T-helper 1 cell (primary cell): ENCODE measurements around the gene RASSF3.
"Not testable (repeated sequence)": the region's sequence is repeated elsewhere in the genome, so short reads cannot be mapped to it uniquely, and the experiment has no call there.

Experiments
- DNase-seq, 5 donors: peaks; one replicate each; pipeline ENCODE4 v3.0.0-alpha.2; 2012 to 2020

Gene RASSF3

DNA sequence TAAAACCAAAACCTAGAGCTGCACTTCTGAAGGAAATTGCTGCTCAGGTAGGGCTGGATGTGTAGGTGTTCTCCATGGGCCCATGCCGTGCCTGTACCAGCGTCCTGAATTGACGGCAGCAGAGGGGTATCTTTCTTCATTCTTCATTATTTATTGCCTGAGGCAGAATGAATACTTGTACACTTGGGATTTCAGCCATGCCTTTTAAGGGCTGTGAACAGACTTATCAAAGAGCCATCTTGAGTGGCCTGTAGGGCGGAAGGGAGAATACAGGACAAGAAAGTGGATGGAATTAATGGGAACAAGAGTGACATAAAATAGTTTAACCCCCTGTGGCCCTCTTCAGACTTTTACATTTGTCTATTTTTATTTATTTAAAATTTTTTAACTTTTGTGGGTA, 61.4 kb downstream of the RASSF3 start:
- no peak for DNase-seq

DNA sequence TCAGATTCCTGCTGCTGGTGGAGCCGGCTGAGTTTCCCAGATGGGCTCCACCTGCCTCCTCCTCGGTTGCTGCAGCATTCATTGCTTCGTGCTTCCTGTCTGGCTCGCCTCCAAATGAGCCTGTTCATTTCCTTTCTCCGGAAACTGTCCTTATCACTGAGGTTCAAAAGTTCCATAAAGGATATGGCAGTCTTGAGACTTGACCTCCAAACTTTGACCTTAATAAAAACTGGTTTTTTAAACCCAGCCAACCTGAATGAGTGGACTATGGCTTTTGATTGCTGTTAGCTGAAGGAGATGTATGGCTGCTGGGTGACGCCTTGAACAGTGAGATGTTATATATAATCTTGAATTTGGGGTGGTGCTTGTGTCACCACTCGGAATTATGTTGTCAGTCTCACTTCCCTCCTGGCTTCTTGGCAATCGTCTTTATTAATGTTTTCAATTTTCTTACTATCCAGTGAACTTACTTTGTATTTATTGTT, 62.7 kb downstream of the RASSF3 start:
- DNase-seq = peak in 3 of 5 donors; percentile 15 to 43 (median 42)

DNA sequence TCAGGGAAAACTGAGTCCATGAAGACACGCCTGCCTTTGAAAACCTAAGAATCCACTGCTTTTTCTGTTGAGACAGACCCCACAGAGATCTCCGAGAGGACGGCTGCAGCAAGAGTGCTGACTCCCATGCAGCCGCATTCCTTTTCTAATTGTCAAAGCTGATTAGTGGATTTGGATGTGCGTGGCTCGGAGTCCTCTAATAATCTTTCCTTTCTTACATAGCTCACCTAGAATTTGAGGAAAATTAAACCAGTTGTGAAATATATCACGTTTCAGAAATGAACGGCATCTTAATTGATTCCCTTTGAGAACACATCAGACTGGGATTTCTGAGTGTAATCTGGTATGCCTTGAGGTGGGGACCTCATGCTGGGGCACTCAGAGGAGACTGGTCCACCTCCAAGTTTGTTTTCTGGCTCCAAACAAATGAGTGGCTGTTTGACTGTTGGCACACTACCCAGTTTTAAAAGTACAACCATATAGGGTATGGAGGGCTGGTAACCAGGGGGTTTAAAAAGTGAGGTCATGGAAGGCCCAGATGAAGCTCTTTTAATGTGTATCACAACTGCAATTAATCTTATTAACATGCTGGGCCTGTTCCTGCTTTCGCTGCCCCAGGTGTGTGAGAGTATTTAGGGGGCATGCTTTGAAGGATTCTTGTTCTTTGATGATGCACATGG, 63.3 kb downstream of the RASSF3 start:
- DNase-seq = no peak

DNA sequence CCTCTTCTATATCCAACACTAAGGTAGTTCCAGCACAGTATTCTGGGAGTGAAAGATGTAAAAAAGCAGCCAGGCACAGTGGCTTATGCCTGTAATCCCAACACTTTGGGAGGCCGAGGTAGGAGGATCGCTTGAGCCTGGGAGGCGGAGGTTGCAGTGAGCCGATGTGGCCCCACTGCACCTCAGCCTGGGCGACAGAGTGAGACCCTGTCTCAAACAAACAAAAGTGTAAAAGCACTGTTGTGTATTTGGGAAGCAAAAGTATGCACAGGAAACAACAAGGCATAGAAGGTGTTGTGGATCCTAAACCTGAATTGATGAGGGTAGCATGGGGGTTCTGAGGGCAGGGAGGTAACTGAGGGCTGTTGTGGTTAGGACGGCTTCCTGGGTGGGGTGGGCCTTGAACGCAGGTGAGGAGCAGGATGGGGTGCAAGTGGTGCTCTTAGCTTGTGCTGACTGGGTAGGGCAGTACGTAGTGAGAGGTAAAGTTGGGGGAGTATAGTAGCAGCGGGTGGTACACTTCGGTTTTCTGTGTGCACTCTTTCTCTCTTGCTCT, 64.2 kb downstream of the RASSF3 start:
- DNase-seq = peak; percentile 34 to 76 (median 51)

DNA sequence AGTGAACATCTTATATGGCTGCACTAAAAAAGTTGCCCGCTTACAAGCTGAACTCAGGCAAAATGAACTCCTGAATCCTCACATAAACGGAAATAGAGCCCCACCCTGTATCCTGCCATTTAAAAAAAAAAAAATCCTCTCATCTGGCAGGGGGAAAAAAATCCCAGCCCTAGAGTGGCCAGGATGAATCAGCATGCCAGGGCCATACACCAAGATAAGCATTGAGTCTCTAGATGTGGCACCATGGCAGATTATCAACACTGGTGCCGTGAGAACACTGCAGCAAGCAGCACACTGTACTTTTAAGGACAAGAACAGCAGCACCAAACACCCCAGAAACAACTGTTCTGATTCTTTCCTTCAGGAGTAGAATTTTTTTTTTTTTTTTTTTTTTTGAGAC, 65.5 kb downstream of the RASSF3 start:
- DNase-seq = no peak

DNA sequence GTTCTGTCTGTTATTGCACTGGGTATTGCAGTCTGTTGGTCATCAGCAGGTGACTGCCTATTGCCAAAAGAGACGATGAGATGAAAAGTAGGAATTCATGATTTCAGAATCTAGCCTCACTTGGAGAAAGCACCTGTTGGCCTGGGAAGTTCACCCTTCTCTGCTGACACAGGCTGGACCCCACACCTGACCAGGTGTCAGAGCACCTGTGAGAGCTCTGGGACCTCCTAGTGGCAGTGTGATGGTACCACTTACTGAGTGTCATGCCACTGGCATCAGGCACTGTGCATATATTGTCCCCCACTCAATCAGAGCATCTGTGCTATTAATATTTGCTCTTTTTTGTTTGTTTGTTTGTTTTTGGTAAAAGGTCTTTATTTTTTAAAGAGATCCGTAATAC, 68.0 kb downstream of the RASSF3 start:
- DNase-seq = no peak

GRCh38 chr12:64678835-64679234, 68.5 kb downstream of the RASSF3 start:
- peak in 1 of 5 donors; percentile 41 for DNase-seq

DNA sequence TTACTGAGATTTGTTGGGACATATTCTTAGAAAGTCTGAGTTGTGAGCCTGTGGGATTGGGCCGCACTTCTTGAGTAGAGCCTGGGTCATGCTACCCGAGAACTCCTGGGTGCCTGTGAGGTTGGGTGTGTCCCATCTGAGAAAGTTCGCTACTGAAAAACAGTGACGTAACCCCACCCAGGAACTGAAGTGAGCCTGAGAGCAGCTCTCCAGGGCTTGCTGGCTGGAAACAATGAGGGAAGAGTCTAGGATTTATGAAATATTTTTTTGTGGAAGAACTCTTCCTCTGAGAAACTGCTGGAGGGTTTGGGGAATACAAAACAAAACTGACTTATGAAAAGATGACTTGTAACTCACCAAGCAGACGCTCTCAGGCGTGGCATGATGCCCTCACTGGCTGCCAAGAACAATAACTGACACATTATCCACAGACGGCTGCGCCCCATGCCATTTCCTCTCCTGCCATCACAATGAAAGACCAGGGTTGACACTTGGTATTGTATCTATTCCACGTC, 69.2 kb downstream of the RASSF3 start:
- DNase-seq = peak; percentile 33 to 83 (median 58)

DNA sequence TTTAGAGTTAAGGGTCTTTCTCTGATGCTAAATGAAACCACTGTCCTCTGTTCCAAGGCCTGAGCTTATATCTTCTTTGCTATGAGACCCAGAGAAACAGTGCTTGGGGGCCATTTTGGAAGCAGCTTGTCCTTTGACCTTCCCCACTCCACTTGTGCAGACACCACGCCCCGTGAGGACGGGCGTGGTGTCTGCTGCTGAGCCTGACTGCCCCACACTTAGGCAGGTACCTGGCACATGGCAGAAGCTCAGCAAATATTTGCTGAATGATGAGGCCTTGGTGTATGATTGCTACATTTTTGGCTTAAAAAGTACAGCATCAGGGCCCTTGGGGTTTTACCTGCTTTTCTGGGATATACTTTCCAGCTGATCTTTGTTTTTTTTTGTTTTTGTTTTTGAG, 69.9 kb downstream of the RASSF3 start:
- peak in 1 of 5 donors; percentile 47 for DNase-seq

- DNase-seq = peak in 1 of 5 donors; percentile 62
These were observed 71.1 kb downstream of the RASSF3 start for GRCh38 chr12:64681200-64682052.

- DNase-seq = no peak
These were observed 72.4 kb downstream of the RASSF3 start for GRCh38 chr12:64682572-64683277.

GRCh38 chr12:64683816-64684543, 73.7 kb downstream of the RASSF3 start:
- no peak for DNase-seq

DNA sequence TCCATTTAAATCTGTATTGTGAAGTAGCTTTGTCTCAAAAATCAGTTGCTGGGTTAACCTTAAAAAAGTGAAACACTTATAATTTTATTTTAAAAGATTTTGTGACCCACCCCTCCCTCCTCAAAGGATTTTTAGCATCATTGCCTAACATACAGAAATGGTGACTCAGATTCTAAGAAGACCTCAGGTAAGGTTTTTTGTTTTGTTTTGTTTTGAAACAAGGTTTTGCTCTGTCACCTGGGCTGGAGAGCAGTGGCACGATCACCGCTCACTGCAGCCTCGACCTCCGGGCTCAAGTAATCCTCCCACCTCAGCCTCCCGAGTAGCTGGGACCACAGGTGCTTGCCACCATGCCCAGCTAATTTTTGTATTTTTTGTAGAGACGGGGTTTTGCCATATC, 74.8 kb downstream of the RASSF3 start:
- DNase-seq = no peak

GRCh38 chr12:64685605-64686004, 75.3 kb downstream of the RASSF3 start:
- DNase-seq = no peak

DNA sequence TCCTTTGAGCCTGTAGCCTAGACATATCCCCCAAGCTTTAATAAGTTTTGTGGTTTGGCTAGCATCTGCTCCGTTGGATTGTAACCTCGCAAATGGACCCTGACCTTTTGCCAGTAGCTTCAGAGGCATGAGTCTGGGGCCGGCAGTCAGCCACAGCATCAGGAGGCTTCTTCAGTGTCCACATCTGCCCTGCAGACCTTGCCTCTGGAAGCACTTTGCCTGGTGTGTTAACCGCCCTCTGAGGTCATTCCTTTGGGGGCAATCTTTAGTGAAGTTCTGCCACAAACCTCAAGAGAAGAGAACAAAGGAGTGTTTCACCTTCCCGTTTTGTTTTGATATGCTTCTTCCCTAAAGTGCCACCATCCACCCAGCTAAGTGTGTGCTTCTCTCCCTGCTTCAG, 77.5 kb downstream of the RASSF3 start:
- no peak for DNase-seq

DNA sequence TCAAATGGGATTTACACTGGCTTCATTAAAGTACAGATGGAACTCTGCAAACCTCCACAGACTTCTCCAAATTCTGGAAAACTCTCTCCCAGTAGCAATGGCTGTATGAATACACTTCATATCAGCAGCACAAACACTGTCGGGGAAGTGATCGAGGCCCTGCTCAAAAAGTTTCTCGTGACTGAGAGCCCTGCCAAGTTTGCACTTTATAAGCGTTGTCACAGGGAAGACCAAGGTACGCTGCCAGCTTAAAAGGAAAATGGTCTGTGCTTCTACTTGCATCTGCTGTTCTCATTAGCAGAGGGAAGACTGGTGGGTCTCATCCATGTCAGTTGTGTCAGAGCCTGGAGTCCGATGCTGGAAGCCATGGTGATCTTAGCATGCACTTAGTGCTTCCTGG, 77.9 kb downstream of the RASSF3 start:
- no peak for DNase-seq

DNA sequence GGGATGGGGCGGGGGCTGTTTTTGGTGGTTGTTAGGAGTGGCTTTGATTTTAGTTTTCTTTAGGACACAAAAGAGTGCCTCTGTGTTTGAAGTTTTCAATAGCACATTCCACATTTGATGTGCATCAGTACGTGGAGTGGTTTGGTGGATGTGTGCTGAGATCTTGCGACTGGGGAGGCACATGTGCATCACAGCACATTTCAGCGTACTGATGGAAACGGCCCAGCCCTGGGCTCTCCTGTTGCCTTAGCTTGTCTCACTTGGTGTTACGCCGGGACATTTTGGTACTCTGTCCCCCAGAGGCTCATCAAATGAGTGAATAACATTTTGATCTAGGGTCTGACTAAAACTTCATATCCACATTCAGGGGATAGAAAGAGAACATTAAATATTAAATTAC, 78.4 kb downstream of the RASSF3 start:
- no peak for DNase-seq

GRCh38 chr12:64690236-64690635, 79.9 kb downstream of the RASSF3 start:
- DNase-seq = not testable (repeated sequence)

DNA sequence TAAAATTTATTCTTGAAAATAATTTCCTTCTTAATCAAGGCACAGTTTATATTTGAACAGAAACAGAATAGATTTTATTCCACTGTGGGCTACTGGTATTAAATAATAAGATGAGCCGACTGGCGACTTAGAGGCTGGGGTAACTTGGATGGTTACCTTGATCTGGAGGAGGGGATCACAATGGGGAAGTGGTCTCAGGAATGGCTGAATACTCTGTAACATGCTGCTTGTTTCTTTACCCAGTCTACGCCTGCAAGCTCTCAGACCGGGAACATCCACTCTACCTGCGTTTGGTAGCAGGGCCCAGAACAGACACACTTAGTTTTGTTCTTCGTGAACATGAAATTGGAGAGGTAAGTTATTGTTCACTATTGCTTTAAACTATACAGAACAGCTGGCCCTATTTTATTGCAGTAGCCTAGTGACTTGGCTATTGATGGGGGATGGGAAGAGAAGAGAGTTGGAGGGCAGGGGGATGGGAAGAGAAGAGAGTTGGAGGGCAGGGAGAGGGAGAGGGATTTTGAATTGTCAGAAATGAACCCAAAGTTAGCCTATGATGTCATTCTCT, 81.0 kb downstream of the RASSF3 start:
- no peak for DNase-seq

DNA sequence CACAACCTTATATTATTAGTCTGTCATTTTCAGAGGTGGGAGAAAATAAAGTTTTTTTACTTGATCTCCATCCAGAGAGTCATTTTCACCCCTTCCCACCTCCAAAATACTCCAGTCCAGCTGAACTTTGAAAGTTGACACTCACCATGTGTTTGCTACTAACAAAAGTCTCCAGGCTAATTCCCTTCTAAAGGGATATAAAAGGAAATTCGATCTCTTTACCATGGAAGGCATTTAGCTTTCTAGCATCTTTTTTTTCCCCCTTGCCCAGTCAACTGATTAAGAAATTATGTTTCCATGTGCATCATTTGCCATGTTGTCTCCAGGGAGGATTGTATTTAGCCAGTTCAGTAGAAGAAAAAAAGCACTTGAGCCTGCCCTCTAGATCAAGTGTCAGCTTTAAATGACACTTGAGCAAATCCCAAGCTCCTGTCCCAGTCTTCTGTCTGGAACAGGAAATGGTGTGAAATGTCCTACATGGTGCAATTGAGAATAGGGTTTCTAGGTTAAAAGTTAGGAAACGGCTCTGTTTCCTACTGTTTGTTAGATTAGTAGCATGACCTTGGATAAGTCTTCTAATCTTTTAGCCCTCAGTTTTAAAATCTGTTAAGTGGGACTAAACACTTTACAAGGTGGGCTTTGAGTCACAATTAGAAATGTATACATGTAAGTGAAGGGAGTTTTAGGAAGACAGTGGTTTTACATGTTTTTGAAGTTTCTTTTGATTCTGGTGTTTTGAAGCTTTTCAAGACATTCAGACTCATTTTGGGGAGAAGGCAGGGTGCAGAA, 81.7 kb downstream of the RASSF3 start:
- DNase-seq = no peak
